Chondrocyte (in vitro differentiated cells): Measurements from ENCODE around the gene FOXD1. TPM values are rescaled to one million over a fixed set of nuclear protein-coding genes. Genes with fewer than 3 reads are reported as not detected.

Experiments
- DNase-seq: peaks from one replicate; pipeline ENCODE4 v3.0.0; 2021; ENCODE audit warnings: mixed read lengths, low spot score
- H3K27ac Mint-ChIP-seq: one replicate; pipeline ENCODE4 v1.8.0; 2021; ENCODE audit warnings: mild to moderate bottlenecking, moderate library complexity, mixed read lengths; ENCODE audit not compliant: unreplicated experiment
- H3K27me3 Mint-ChIP-seq: 2 replicates; pipeline ENCODE4 v1.8.0; 2021; ENCODE audit warnings: low read depth, mixed read lengths
- H3K36me3 Mint-ChIP-seq: 2 replicates; pipeline ENCODE4 v1.8.0; 2021; ENCODE audit warnings: low read depth, mixed read lengths
- H3K4me1 Mint-ChIP-seq: 2 replicates; pipeline ENCODE4 v1.8.0; 2021; ENCODE audit warnings: low read depth, mild to moderate bottlenecking, mixed read lengths
- H3K4me3 Mint-ChIP-seq: one replicate; pipeline ENCODE4 v1.8.0; 2021; ENCODE audit warnings: mild to moderate bottlenecking, moderate library complexity, mixed read lengths; ENCODE audit not compliant: unreplicated experiment
- H3K9me3 Mint-ChIP-seq: 2 replicates; pipeline ENCODE4 v1.8.0; 2021; ENCODE audit warnings: low read depth, mixed read lengths
- total RNA-seq: library from RNA; stranded (reverse); gene quantifications from 3 replicates; pipeline ENCODE4 v1.2.1, GENCODE V29; 2021
- TF ChIP-seq, protein P1 (sequence below): fragments of 200-600 bp; sonication (generic); IDR thresholded peaks from 2 replicates; pipeline ENCODE4 v1.5.0; 2021; ENCODE audit warnings: antibody characterized with exemption, mild to moderate bottlenecking, moderate library complexity

FOXD1 gene
- total RNA-seq, 1 donor from 2014 or later = 28.6 TPM

GRCh38 chr5:73486119-73486899 is 37.7 kb upstream of the FOXD1 start:
- Mint-ChIP-seq H3K27ac (no peak overlapping the region), H3K4me1 (no peaks in the 10 kb centered on the region), H3K4me3 (no peak overlapping the region), H3K9me3 (no peaks in the 10 kb centered on the region), H3K36me3 (no peaks in the 10 kb centered on the region), H3K27me3 (peaks cover 3% of the 10 kb centered on the region)
- TF ChIP-seq, protein P1, sequence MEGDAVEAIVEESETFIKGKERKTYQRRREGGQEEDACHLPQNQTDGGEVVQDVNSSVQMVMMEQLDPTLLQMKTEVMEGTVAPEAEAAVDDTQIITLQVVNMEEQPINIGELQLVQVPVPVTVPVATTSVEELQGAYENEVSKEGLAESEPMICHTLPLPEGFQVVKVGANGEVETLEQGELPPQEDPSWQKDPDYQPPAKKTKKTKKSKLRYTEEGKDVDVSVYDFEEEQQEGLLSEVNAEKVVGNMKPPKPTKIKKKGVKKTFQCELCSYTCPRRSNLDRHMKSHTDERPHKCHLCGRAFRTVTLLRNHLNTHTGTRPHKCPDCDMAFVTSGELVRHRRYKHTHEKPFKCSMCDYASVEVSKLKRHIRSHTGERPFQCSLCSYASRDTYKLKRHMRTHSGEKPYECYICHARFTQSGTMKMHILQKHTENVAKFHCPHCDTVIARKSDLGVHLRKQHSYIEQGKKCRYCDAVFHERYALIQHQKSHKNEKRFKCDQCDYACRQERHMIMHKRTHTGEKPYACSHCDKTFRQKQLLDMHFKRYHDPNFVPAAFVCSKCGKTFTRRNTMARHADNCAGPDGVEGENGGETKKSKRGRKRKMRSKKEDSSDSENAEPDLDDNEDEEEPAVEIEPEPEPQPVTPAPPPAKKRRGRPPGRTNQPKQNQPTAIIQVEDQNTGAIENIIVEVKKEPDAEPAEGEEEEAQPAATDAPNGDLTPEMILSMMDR = no peak
- DNase-seq = no peak

DNA sequence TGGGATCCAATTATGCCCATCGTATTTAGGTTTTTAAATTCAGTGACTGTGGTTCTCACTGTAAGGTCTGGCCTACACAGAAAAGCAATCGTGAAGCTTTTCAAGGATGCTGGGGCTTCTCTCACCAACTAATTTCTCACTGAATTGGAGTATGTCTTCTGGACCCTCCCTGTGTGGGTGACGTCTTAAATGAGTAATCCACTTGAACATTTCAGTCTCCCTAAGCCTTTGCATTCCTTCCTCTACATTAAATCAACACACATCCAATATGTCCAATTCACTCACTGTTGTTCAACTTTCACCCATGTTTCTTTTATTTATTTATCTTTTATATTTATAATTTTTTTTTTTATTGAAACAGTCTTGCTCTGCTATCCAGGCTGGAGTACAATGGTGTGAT is 37.1 kb upstream of the FOXD1 start:
- Mint-ChIP-seq H3K27me3 (peaks cover 3% of the 10 kb centered on the region), H3K36me3 (no peaks in the 10 kb centered on the region), H3K4me1 (no peaks in the 10 kb centered on the region), H3K9me3 (no peaks in the 10 kb centered on the region), H3K27ac (no peak overlapping the region), H3K4me3 (no peak overlapping the region)
- TF ChIP-seq, protein P1 = no peak
- no peak for DNase-seq

DNA sequence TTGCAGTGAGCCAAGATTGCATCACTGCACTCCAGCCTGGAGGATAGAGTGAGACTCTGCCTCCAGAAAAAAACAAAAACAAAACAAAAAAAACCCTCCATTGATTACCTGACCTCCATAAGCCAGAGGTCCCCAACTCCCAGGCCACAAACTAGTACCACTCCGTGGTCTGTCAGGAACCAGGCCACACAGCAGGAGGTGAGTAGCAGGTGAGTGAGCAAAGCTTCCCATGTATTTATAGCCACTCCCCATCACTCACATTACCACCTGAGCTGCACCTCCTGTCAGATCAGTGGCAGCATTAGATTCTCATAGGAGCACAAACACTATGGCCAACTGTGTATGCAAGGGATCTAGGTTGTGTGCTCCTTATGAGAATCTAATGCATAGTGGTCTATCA is 35.9 kb upstream of the FOXD1 start:
- DNase-seq = no peak
- Mint-ChIP-seq H3K9me3 (no peaks in the 10 kb centered on the region), H3K4me3 (no peak overlapping the region), H3K36me3 (peaks cover 2% of the 10 kb centered on the region), H3K4me1 (no peaks in the 10 kb centered on the region), H3K27ac (no peak overlapping the region), H3K27me3 (peaks cover 8% of the 10 kb centered on the region)
- TF ChIP-seq, protein P1 = no peak

GRCh38 chr5:73483676-73484075 is 35.1 kb upstream of the FOXD1 start:
- H3K27ac Mint-ChIP-seq = no peak overlapping the region
- H3K36me3 Mint-ChIP-seq = peaks cover 3% of the 10 kb centered on the region
- DNase-seq = no peak
- H3K27me3 Mint-ChIP-seq = peaks cover 8% of the 10 kb centered on the region
- TF ChIP-seq, protein P1 = no peak
- H3K4me1 Mint-ChIP-seq = no peaks in the 10 kb centered on the region
- H3K4me3 Mint-ChIP-seq = no peak overlapping the region
- no peaks in the 10 kb centered on the region for H3K9me3 Mint-ChIP-seq

GRCh38 chr5:73482383-73483136 is 34.0 kb upstream of the FOXD1 start:
- Mint-ChIP-seq H3K27ac (no peak overlapping the region), H3K36me3 (peaks cover 3% of the 10 kb centered on the region), H3K4me3 (no peak overlapping the region), H3K9me3 (no peaks in the 10 kb centered on the region), H3K4me1 (no peaks in the 10 kb centered on the region), H3K27me3 (peaks cover 7% of the 10 kb centered on the region)
- TF ChIP-seq, protein P1 = no peak
- DNase-seq = no peak
